Osteocyte (in vitro differentiated cells): Measurements from ENCODE around the gene ZNF134. TPM values are rescaled to one million over a fixed set of nuclear protein-coding genes. Genes with fewer than 3 reads are reported as not detected.

ENCODE experiments used
- DNase-seq: peaks from one replicate; pipeline ENCODE4 v3.0.0; 2021; ENCODE audit warnings: mixed read lengths; ENCODE audit not compliant: unreplicated experiment; ENCODE audit errors: extremely low spot score
- H3K27ac Mint-ChIP-seq: one replicate; pipeline ENCODE4 v1.8.0; 2021; ENCODE audit warnings: mild to moderate bottlenecking, mixed read lengths; ENCODE audit not compliant: unreplicated experiment
- H3K27me3 Mint-ChIP-seq: one replicate; pipeline ENCODE4 v1.8.0; 2021; ENCODE audit warnings: mixed read lengths; ENCODE audit not compliant: unreplicated experiment
- H3K36me3 Mint-ChIP-seq: one replicate; pipeline ENCODE4 v1.8.0; 2021; ENCODE audit warnings: mixed read lengths; ENCODE audit not compliant: unreplicated experiment
- H3K4me1 Mint-ChIP-seq: one replicate; pipeline ENCODE4 v1.8.0; 2021; ENCODE audit warnings: mixed read lengths; ENCODE audit not compliant: unreplicated experiment
- H3K4me3 Mint-ChIP-seq: one replicate; pipeline ENCODE4 v1.8.0; 2021; ENCODE audit warnings: mild to moderate bottlenecking, moderate library complexity, mixed read lengths; ENCODE audit not compliant: unreplicated experiment
- H3K9me3 Mint-ChIP-seq: one replicate; pipeline ENCODE4 v1.8.0; 2021; ENCODE audit warnings: mixed read lengths; ENCODE audit not compliant: unreplicated experiment
- total RNA-seq: library from RNA; stranded (reverse); gene quantifications from 2 replicates; pipeline ENCODE4 v1.2.1, GENCODE V29; 2021
- TF ChIP-seq, protein P1 (sequence below): fragments of 200-600 bp; sonication (generic); IDR thresholded peaks from 2 replicates; pipeline ENCODE4 v1.5.0; 2021; ENCODE audit warnings: antibody characterized with exemption, mild to moderate bottlenecking, moderate library complexity

Gene ZNF134
- total RNA-seq, 1 donor from 2014 or later, result 20.0 TPM

DNA sequence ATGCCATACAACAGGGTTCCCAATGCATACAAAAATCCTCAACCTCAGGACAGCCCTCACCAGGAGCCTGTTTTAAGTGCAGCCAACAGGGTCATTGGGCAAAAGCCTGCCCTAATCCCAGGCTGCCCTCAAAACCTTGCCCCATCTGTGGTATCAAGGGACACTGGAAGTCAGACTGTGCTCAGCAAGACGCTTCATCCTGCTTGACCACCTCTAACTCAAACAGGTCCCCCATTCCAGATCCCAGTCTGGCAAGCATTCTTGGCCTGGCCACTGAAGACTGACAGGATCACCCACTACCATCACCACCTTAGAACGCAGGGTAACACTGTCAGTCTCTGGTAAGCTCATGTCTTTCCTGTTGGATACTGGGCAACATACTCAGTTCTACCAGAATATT is 39.6 kb downstream of the ZNF134 start:
- no peaks in the 10 kb centered on the region for H3K4me1 Mint-ChIP-seq

DNA sequence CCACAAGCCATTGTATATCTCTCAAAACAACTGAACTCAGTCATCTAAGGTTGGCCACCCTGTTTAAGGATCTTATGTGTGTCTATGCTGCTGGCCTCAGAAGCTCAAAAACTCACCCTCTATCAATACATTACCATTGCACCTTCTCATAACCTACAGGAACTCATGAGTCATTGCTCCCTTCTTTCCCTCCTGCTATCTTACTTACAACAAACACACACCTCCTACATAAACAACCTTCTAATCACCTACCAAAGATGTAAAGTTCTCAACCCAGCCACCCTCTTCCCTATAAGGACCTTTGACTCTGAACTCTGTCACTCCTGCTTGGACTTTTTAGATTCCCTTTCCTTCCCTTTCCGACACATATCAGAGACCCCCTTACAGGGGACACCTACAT is 41.4 kb downstream of the ZNF134 start:
- Mint-ChIP-seq H3K27me3 (peaks cover 18% of the 10 kb centered on the region), H3K4me1 (no peaks in the 10 kb centered on the region), H3K36me3 (no peaks in the 10 kb centered on the region), H3K4me3 (no peak overlapping the region), H3K27ac (no peak overlapping the region), H3K9me3 (peaks cover 33% of the 10 kb centered on the region)
- DNase-seq, result no peak
- TF ChIP-seq, protein P1, sequence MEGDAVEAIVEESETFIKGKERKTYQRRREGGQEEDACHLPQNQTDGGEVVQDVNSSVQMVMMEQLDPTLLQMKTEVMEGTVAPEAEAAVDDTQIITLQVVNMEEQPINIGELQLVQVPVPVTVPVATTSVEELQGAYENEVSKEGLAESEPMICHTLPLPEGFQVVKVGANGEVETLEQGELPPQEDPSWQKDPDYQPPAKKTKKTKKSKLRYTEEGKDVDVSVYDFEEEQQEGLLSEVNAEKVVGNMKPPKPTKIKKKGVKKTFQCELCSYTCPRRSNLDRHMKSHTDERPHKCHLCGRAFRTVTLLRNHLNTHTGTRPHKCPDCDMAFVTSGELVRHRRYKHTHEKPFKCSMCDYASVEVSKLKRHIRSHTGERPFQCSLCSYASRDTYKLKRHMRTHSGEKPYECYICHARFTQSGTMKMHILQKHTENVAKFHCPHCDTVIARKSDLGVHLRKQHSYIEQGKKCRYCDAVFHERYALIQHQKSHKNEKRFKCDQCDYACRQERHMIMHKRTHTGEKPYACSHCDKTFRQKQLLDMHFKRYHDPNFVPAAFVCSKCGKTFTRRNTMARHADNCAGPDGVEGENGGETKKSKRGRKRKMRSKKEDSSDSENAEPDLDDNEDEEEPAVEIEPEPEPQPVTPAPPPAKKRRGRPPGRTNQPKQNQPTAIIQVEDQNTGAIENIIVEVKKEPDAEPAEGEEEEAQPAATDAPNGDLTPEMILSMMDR, result no peak

More for the DNA sequence above, 39.6 kb downstream of the ZNF134 start:
- H3K36me3 Mint-ChIP-seq, result no peaks in the 10 kb centered on the region
- no peak overlapping the region for H3K4me3 Mint-ChIP-seq
- no peak for DNase-seq
- H3K27ac Mint-ChIP-seq, result no peak overlapping the region
- peaks cover 33% of the 10 kb centered on the region for H3K9me3 Mint-ChIP-seq
- peaks cover 3% of the 10 kb centered on the region for H3K27me3 Mint-ChIP-seq
- TF ChIP-seq, protein P1, result no peak

DNA sequence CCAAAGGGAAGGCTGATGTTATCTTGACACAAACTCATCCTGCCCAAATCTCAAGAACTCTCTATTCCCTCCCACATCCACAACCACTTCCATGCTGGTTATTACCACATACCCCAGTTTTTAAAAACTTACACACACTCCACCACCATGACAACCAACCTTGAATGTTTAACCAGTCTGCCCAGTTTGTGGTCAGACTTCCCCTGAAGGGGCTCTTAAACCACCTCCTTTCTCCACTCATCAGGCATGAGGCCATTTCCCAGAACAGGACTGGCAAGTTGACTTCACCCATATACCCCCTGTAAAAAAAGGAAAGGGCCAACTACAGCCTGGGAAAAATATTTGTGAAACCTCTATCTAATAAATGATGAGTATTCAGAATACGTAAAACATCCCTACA is 42.3 kb downstream of the ZNF134 start:
- DNase-seq, result no peak
- H3K9me3 Mint-ChIP-seq, result peaks cover 33% of the 10 kb centered on the region
- no peaks in the 10 kb centered on the region for H3K4me1 Mint-ChIP-seq
- TF ChIP-seq, protein P1, result no peak
- H3K27ac Mint-ChIP-seq, result no peak overlapping the region
- H3K36me3 Mint-ChIP-seq, result no peaks in the 10 kb centered on the region
- no peak overlapping the region for H3K4me3 Mint-ChIP-seq
- peaks cover 26% of the 10 kb centered on the region for H3K27me3 Mint-ChIP-seq

DNA sequence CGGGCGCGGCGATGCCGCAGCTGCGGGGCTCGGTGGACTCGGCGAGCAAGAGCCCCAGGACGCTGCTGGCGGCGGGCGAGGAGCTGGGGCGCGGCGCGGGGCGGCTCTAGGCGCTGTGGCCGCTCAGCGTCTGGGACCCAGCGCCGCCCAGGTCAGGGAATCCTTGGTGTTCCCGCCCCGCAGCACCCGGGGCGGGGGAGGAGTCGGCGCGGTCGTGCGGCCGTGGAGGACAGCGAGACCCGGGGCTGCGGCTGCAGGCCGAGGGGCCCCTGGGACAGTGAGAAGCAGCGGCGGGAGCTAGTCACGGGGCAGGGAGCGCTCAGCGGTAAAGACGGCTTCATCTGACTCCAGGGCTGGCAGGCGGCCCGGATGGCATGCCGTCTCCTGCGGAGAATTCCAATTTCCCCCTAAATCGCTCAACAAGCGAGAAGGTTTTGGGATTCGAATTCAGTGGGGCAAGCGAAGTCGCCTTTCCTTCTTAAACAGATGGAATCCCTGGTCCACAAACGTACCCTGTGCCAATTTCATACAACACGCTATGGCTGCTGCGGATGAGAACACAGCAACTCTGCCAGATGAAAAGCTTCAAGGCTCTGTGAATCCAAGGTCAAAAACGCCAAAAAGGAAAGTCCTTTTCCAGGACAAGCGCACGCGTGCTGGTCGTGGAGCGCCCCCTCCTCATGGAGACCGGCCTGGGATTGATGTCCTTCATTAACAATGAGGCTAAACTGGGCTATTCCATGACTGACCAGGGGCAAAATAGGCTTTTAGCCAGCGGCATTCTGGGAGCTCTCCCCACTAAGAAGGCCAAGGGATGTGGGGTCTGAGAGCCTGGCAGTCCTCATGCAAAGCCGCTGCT is 50.5 kb downstream of the ZNF134 start:
- H3K36me3 Mint-ChIP-seq, result no peaks in the 10 kb centered on the region
- peak overlapping the region; percentile 82 for H3K4me3 Mint-ChIP-seq
- H3K27ac Mint-ChIP-seq, result peak overlapping the region; percentile 70
- TF ChIP-seq, protein P1, result no peak
- H3K9me3 Mint-ChIP-seq, result no peaks in the 10 kb centered on the region
- H3K4me1 Mint-ChIP-seq, result peaks cover 7% of the 10 kb centered on the region
- H3K27me3 Mint-ChIP-seq, result peaks cover 15% of the 10 kb centered on the region
- DNase-seq, result peak; percentile 87

DNA sequence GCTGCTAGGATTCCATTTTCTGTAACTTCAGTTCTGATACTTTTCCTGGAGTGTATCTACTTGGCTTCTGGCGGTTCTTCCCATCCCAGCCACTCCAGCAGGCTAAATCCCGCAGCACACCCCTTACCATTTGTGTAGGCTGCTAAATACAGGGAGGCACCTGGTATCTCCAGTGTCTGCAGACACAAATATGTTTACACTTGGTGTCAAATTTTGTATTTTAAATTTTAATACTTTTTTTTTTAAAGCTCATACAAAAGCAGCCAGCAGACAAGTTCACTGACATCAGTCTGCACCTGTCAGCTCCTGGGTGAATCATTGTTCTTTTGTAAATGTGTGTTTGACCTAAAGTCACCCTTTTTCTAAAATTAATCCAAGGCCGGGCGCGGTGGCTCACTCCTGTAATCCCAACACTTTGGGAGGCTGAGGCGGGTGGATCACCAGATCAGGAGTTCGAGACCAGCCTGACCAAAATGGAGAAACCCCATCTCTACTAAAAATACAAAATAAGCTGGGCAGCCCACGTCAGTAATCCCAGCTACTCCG is 51.3 kb downstream of the ZNF134 start:
- Mint-ChIP-seq H3K4me1 (peaks cover 7% of the 10 kb centered on the region), H3K36me3 (no peaks in the 10 kb centered on the region), H3K9me3 (no peaks in the 10 kb centered on the region), H3K27me3 (peaks cover 9% of the 10 kb centered on the region), H3K27ac (peak overlapping the region; percentile 57), H3K4me3 (peak overlapping the region; percentile 82)
- TF ChIP-seq, protein P1, result no peak
- DNase-seq, result no peak
